ENCODE measurements around the gene MRPS31. TPM values are rescaled to one million over a fixed set of nuclear protein-coding genes. Genes with fewer than 3 reads are reported as not detected.
A peak's percentile ranks its signal among the peaks of the same experiment; 100 is the strongest.

MRPS31 gene
- total RNA-seq, 1 donor from 2014 or later, result 22.5 TPM

DNA sequence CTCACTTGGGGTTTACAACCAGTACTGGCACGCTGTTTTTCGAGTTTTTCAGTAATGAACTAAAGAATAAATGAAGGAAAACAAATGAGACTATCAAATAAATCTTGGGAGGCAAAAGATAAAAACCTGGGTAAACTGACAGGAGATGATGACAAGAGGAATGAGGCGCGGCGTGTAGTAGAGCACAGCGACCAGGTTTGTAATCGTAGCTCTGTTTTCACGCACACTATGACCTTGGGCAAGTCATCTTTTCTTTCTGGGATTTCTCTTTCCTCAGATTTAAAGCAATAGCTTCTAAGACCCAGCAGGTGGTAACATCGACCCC is 419 bp downstream of the MRPS31 start:
- H3K36me3 ChIP-seq (ENCODE audit: control insufficient read depth, insufficient read depth, low read length), result no peaks in the 10 kb centered on the region
- peak overlapping the region; percentile 99 for H3K4me3 ChIP-seq (ENCODE audit: low read depth, low read length)
- TF ChIP-seq, protein P1, sequence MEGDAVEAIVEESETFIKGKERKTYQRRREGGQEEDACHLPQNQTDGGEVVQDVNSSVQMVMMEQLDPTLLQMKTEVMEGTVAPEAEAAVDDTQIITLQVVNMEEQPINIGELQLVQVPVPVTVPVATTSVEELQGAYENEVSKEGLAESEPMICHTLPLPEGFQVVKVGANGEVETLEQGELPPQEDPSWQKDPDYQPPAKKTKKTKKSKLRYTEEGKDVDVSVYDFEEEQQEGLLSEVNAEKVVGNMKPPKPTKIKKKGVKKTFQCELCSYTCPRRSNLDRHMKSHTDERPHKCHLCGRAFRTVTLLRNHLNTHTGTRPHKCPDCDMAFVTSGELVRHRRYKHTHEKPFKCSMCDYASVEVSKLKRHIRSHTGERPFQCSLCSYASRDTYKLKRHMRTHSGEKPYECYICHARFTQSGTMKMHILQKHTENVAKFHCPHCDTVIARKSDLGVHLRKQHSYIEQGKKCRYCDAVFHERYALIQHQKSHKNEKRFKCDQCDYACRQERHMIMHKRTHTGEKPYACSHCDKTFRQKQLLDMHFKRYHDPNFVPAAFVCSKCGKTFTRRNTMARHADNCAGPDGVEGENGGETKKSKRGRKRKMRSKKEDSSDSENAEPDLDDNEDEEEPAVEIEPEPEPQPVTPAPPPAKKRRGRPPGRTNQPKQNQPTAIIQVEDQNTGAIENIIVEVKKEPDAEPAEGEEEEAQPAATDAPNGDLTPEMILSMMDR (IDR thresholded peaks at IDR 0.05; ENCODE audit: insufficient read depth, low read length, poor library complexity, severe bottlenecking), result no peak
- H3K27me3 ChIP-seq (ENCODE audit: control insufficient read depth, insufficient read depth, low read length), result no peaks in the 10 kb centered on the region
- no peak for DNase-seq (ENCODE audit: low read depth)

DNA sequence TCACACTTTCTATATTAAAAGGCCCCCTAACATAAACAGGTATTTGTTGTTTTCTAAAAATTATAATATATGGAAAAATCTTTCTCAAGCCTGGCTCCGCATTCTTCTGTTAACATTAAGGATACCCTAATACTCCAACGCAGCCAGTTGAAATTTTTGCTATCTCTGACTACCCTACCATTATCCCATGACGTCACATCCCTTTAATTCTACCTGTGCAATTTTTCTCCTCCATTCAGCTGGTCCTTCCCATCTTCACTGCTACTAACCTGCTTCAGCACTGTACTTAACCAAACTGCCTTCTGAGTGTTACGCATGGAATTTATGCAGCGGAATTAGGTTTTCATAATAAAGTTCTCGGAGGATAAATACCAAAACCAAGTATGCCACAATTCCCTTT is 1.0 kb downstream of the MRPS31 start:
- Histone ChIP-seq H3K27me3 (ENCODE audit: control insufficient read depth, insufficient read depth, low read length) (no peaks in the 10 kb centered on the region), H3K4me3 (ENCODE audit: low read depth, low read length) (peak overlapping the region; percentile 99), H3K36me3 (ENCODE audit: control insufficient read depth, insufficient read depth, low read length) (no peaks in the 10 kb centered on the region)
- TF ChIP-seq, protein P1 (IDR thresholded peaks at IDR 0.05; ENCODE audit: insufficient read depth, low read length, poor library complexity, severe bottlenecking), result no peak
- DNase-seq (ENCODE audit: low read depth), result no peak

DNA sequence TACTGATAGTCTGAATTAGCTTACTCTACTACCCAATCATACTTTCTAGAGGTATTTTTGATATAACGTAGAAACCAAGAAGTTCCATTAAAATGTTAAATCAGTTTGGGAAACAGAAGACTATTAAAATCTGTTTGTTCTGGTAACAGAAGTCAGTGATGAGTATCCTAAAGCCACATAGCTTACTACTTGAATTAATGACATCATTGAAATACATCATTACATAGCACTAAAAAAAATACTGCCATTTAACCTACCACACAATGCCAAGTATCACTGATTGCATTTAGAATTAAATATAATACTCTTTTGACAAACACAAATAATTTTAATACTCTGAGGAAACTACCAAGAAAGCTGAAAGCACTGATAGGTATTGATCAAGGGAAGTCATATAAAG is 5.4 kb downstream of the MRPS31 start:
- no peak for DNase-seq (ENCODE audit: low read depth)
- TF ChIP-seq, protein P1 (IDR thresholded peaks at IDR 0.05; ENCODE audit: insufficient read depth, low read length, poor library complexity, severe bottlenecking), result no peak
- H3K4me3 ChIP-seq (ENCODE audit: low read depth, low read length), result no peak overlapping the region
- no peaks in the 10 kb centered on the region for H3K36me3 ChIP-seq (ENCODE audit: control insufficient read depth, insufficient read depth, low read length)
- H3K27me3 ChIP-seq (ENCODE audit: control insufficient read depth, insufficient read depth, low read length), result no peaks in the 10 kb centered on the region

DNA sequence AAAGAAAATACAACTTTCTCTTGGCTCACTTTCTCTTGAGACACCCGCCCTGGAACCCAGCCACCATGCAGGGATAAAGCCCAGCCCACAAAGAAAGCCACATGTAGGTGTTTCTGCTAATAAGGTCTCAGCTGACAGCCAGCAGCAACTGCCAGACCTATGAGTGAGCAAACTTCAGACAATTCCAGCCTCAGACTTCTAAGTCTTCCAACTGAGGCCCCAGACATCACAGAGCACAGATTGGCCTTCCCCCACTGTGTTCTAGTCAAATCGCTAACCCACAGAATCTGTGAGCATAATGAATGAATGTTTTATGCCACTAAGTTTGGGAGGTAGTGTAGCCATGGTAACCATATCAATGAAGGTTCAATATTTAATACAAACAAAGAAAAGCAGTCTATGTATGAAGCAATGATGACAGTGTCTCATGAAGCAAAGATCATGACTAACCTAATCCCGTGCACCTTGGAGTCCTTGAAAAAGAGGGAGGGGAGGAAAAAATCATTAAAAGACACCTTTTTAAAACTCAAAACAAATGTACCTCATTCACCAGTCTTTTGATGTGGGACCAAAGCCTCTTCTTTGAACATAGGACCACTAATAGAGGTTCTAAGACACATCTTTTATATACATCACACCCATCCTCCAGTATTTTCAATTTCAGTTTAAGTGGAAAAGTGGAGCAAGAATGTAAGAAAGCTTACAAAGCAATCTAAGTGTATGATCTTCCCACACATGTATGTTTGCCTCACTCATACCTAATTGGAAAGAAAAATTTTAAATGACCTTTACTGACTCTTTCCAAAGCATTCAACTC is 6.2 kb downstream of the MRPS31 start:
- no peak overlapping the region for H3K4me3 ChIP-seq (ENCODE audit: low read depth, low read length)
- DNase-seq (ENCODE audit: low read depth), result no peak
- no peaks in the 10 kb centered on the region for H3K36me3 ChIP-seq (ENCODE audit: control insufficient read depth, insufficient read depth, low read length)
- TF ChIP-seq, protein P1 (IDR thresholded peaks at IDR 0.05; ENCODE audit: insufficient read depth, low read length, poor library complexity, severe bottlenecking), result no peak
- H3K27me3 ChIP-seq (ENCODE audit: control insufficient read depth, insufficient read depth, low read length), result no peaks in the 10 kb centered on the region

DNA sequence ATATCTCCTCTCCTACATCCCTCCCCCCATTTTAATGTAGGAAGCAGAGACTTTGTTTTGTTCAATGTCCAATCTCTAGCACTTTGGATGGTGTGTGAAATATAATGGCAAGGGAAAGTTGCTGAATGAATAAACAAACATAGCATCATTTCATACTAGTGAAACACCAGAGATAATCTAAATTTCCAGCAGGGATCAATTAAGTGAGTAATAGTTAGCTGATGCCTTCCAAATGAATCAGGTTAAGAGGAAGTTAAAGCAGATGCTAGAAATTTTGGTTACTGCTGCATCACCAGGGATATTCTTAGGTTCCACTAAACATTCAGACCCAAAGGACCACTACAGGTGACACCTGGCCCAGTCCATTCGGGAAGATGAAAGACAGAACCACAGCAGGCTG is 8.1 kb downstream of the MRPS31 start:
- TF ChIP-seq, protein P1 (IDR thresholded peaks at IDR 0.05; ENCODE audit: insufficient read depth, low read length, poor library complexity, severe bottlenecking), result no peak
- no peak for DNase-seq (ENCODE audit: low read depth)
- H3K27me3 ChIP-seq (ENCODE audit: control insufficient read depth, insufficient read depth, low read length), result no peaks in the 10 kb centered on the region
- no peaks in the 10 kb centered on the region for H3K36me3 ChIP-seq (ENCODE audit: control insufficient read depth, insufficient read depth, low read length)
- no peak overlapping the region for H3K4me3 ChIP-seq (ENCODE audit: low read depth, low read length)

DNA sequence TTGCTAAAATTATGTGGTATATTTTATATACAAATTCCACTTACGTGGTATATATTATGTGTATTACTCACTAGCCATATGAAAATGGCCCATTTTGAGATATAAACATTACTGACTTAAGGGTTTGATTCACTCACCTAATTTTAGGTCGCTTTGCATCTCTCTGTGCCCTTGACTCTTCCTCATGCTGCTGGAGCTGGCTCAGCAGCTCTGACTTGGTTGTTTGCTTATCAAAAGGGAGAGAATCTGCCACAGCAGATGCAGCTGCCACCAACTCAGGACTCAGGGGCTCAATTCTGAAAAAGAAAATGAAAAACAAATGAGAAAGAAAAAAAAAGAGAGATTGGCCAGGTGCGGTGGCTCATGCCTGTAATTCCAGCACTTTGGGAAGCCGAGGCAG is 12.2 kb downstream of the MRPS31 start:
- no peak for DNase-seq (ENCODE audit: low read depth)
- Histone ChIP-seq H3K4me3 (ENCODE audit: low read depth, low read length) (no peak overlapping the region), H3K27me3 (ENCODE audit: control insufficient read depth, insufficient read depth, low read length) (no peaks in the 10 kb centered on the region), H3K36me3 (ENCODE audit: control insufficient read depth, insufficient read depth, low read length) (no peaks in the 10 kb centered on the region)
- TF ChIP-seq, protein P1 (IDR thresholded peaks at IDR 0.05; ENCODE audit: insufficient read depth, low read length, poor library complexity, severe bottlenecking), result no peak

All from kidney epithelial cell (primary cell).